ENCODE measurements around the gene GPR12. TPM values are rescaled to one million over a fixed set of nuclear protein-coding genes. Genes with fewer than 3 reads are reported as not detected.

Gene GPR12
- total RNA-seq, 2 experiments from 2014 or later, result not detected

DNA sequence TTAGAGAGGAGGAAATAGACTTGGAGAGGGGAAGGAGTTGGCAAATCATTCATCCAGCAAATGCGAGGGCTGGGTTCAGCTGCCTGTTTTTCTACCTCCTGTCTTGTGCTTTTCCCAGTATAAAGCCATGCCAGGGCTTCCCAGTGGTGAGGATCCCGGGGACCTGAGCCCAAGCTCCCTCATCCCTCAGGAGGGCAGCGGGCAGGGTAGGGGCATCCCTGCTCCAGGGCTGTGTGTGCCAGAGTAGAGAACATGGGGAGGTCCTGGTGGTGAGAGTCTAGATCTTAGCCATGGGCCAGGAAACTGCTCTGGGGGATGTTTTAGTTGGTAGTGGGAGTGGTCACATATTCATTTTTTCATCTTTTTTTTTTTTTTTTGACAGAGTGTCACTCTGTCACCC is 43.6 kb downstream of the GPR12 start:
- H3K27ac Mint-ChIP-seq, result no peak overlapping the region
- H3K4me3 Mint-ChIP-seq, result no peak overlapping the region
- H3K27me3 Mint-ChIP-seq, result no peaks in the 10 kb centered on the region
- POLR2A ChIA-PET, result no interaction called here
- DNase-seq (no peak), ATAC-seq (no peak)
- peaks cover 20% of the 10 kb centered on the region for H3K4me1 Mint-ChIP-seq (ENCODE audit: low read depth)
- TF ChIP-seq, protein P1, sequence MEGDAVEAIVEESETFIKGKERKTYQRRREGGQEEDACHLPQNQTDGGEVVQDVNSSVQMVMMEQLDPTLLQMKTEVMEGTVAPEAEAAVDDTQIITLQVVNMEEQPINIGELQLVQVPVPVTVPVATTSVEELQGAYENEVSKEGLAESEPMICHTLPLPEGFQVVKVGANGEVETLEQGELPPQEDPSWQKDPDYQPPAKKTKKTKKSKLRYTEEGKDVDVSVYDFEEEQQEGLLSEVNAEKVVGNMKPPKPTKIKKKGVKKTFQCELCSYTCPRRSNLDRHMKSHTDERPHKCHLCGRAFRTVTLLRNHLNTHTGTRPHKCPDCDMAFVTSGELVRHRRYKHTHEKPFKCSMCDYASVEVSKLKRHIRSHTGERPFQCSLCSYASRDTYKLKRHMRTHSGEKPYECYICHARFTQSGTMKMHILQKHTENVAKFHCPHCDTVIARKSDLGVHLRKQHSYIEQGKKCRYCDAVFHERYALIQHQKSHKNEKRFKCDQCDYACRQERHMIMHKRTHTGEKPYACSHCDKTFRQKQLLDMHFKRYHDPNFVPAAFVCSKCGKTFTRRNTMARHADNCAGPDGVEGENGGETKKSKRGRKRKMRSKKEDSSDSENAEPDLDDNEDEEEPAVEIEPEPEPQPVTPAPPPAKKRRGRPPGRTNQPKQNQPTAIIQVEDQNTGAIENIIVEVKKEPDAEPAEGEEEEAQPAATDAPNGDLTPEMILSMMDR (IDR thresholded peaks at IDR 0.05), result no peak
- no peaks in the 10 kb centered on the region for H3K36me3 Mint-ChIP-seq (ENCODE audit: low read depth)
- peaks cover 5% of the 10 kb centered on the region for H3K9me3 Mint-ChIP-seq
- intact Hi-C loops (cut with micrococcal nuclease), result no loop called here
- CTCF ChIA-PET, result interaction anchor here (5.8 kb wide), 1 partner anchor 10 kb away, joined by 26 read pairs; no protein-coding TSS in a partner anchor

DNA sequence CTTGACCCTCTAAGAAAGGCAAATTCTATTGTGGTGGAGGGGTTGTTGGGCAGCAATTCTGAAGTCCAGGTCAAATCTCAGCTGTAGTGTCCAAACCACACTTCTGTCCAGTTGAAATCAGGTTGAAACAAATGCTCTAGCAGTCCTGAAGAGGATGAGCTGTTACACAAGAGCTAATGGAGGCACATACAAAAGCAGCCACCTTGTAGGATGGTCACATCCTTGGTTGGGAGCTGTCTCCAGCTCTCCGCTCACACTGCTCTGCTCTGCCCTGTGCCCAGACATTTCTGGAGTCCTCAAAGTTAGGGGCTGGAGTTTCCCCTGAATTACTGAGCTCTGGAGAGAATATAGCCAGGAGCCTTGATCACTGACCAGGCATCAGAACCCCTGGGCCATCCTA is 47.2 kb downstream of the GPR12 start:
- Mint-ChIP-seq H3K36me3 (ENCODE audit: low read depth) (no peaks in the 10 kb centered on the region), H3K4me3 (no peak overlapping the region), H3K27me3 (no peaks in the 10 kb centered on the region), H3K27ac (no peak overlapping the region), H3K4me1 (ENCODE audit: low read depth) (peaks cover 7% of the 10 kb centered on the region), H3K9me3 (peaks cover 5% of the 10 kb centered on the region)
- no peak for DNase-seq
- ChIA-PET CTCF (interaction anchor here (1.3 to 1.7 kb wide), 3 partner anchors 15 to 231 kb away, joined by 3 to 8 read pairs (median 6); no protein-coding TSS in a partner anchor), POLR2A (no interaction called here)
- TF ChIP-seq, protein P1 (IDR thresholded peaks at IDR 0.05), result no peak
- intact Hi-C loops (cut with micrococcal nuclease), result no loop called here
- no peak for ATAC-seq

DNA sequence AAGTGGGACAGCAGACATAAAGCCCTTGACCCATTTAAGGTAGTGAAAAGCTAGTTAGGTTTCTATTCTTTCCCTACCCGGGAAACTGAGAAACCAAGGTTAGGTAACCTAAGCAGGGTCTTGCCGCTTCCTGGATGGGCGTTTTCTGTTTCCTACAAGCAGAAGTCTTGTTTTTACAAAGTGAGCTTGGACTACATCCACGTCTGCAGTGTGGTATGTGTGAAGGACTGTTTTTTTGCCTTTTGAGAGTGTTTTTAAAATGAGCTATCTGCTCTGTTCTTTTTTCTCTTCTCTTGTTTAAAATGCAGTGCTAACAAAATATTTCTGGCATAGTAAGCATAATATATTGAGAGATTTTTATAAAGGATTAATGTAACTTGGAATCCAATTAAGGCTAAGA is 49.4 kb downstream of the GPR12 start:
- no peak overlapping the region for H3K4me3 Mint-ChIP-seq

DNA sequence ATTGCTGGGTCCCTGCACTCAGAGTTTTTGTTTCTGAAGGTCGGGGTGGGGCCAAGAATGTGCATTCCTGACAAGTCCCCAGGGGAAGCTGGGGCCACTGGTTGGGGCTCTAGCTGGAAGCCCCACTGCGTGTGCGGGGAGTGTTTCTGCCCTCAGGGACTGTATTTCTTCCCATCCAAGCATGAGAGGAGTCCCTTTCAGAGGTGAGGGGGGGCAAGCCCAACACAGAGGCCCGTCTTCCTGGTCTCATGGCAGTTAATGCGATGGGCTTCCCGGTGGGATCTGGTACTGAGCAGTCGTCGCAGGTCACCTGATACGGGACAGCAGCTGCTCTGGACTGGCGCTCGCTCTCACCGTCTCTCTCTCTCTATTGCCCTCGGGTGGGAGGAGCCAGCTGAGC is 50.4 kb downstream of the GPR12 start:
- Mint-ChIP-seq H3K9me3 (peaks cover 5% of the 10 kb centered on the region), H3K4me3 (no peak overlapping the region), H3K36me3 (ENCODE audit: low read depth) (no peaks in the 10 kb centered on the region), H3K4me1 (ENCODE audit: low read depth) (peaks cover 7% of the 10 kb centered on the region), H3K27ac (no peak overlapping the region), H3K27me3 (no peaks in the 10 kb centered on the region)
- intact Hi-C loops (cut with micrococcal nuclease), result no loop called here
- POLR2A ChIA-PET, result no interaction called here
- CTCF ChIA-PET, result interaction anchor here (1.4 to 1.7 kb wide), 2 partner anchors 11 to 221 kb away, joined by 3 to 6 read pairs; no protein-coding TSS in a partner anchor
- ATAC-seq (no peak), DNase-seq (no peak)
- TF ChIP-seq, protein P1 (IDR thresholded peaks at IDR 0.05), result no peak

More for the DNA sequence above, 49.4 kb downstream of the GPR12 start:
- no peak overlapping the region for H3K27ac Mint-ChIP-seq
- DNase-seq (no peak), ATAC-seq (no peak)
- ChIA-PET POLR2A (no interaction called here), CTCF (interaction anchor here (1.1 to 1.8 kb wide), 4 partner anchors 12 to 164 kb away, joined by 3 to 7 read pairs (median 4); no protein-coding TSS in a partner anchor)
- TF ChIP-seq, protein P1 (IDR thresholded peaks at IDR 0.05), result no peak
- H3K36me3 Mint-ChIP-seq (ENCODE audit: low read depth), result no peaks in the 10 kb centered on the region
- H3K27me3 Mint-ChIP-seq, result no peaks in the 10 kb centered on the region
- peaks cover 5% of the 10 kb centered on the region for H3K9me3 Mint-ChIP-seq
- H3K4me1 Mint-ChIP-seq (ENCODE audit: low read depth), result peaks cover 7% of the 10 kb centered on the region
- intact Hi-C loops (cut with micrococcal nuclease), result no loop called here

DNA sequence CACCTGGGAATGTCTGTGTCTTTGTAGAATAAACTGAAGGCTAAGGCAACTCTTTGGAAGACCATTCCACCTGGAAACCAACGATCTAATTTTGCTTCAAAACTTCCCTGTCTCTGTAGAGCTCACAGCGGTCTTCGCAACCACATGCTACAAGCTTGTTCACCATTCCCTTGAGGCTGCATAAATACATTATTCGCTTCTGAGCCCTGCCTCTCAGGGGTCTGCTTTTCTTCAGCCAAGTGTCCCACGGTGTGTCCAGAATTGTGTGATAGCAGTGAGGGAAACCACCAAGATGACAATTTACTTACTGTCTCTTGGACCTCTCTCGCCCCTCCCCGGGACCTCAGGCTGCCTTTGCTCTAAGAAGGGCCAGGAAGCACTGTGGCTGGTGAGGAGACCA is 51.1 kb downstream of the GPR12 start:
- no peaks in the 10 kb centered on the region for H3K27me3 Mint-ChIP-seq
- CTCF ChIA-PET, result interaction anchor here (0.7 to 6.1 kb wide), 3 partner anchors 163 to 533 kb away, joined by 3 to 38 read pairs (median 3); no protein-coding TSS in a partner anchor

More for the DNA sequence above, 51.1 kb downstream of the GPR12 start:
- DNase-seq (no peak), ATAC-seq (no peak)
- Mint-ChIP-seq H3K9me3 (peaks cover 5% of the 10 kb centered on the region), H3K4me1 (ENCODE audit: low read depth) (peaks cover 7% of the 10 kb centered on the region), H3K27ac (no peak overlapping the region), H3K36me3 (ENCODE audit: low read depth) (no peaks in the 10 kb centered on the region), H3K4me3 (no peak overlapping the region)
- TF ChIP-seq, protein P1 (IDR thresholded peaks at IDR 0.05), result no peak
- POLR2A ChIA-PET, result no interaction called here
- intact Hi-C loops (cut with micrococcal nuclease), result loop anchor here (5.0 kb wide), 2 partner anchors 163 to 223 kb away; no protein-coding TSS in a partner anchor
